GM18517 (cell line): ENCODE results near the gene STAG1.
"Not testable (repeated sequence)": the region's sequence is repeated elsewhere in the genome, so short reads cannot be mapped to it uniquely, and the experiment has no call there.

Experiments
- ATAC-seq: cut with Tn5 transposase; IDR thresholded peaks from one replicate; pipeline ENCODE4 v1.9.1; 2021; ENCODE audit warnings: mild to moderate bottlenecking, moderate library complexity; ENCODE audit not compliant: unreplicated experiment

Gene STAG1

GRCh38 chr3:136343446-136343845, 408.7 kb downstream of the STAG1 start:
- no peak for ATAC-seq

GRCh38 chr3:136336329-136337100, 415.7 kb downstream of the STAG1 start:
- ATAC-seq = no peak

DNA sequence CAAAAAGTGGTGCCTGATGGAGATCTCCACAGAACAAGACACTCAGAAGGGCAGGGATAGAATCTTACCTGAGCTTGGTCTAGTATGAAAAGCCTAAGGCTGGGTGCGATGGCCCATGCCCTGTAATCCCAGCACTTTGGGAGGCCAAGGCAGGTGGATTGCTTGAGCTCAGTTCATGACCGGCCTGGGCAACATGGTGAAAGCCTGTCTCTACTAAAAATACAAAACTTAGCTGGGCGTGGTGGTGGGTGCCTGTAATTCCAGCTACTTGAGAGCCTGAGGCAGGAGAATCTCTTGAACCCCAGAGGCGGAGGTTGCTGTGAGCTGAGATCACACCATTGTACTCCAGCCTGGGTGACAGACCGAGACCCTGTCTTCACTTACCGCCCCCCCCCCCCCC, 417.5 kb downstream of the STAG1 start:
- not testable (repeated sequence) for ATAC-seq

DNA sequence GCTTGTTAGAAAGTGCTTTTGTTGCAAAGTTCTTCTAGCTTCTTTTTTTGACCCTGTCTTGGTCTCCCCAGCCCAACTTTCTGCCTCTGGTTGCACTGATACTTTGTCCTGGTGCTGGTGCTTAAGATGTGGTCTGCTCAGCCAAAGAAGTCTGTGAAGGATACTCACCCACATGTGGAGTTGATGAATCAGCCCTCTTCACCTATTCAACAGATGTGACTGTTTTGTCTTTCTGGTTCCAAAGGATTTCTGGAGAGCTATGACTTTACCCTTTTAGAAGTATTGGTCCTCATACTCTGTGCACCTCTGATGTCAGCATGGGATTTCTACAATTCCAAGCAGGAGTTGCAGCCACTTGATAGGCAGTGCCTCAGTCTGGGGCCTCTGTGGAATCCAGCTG, 418.0 kb downstream of the STAG1 start:
- ATAC-seq = no peak

- no peak for ATAC-seq
These were observed 419.4 kb downstream of the STAG1 start for GRCh38 chr3:136332776-136333175.

- ATAC-seq = no peak
These were observed 419.9 kb downstream of the STAG1 start for GRCh38 chr3:136332302-136332701.

DNA sequence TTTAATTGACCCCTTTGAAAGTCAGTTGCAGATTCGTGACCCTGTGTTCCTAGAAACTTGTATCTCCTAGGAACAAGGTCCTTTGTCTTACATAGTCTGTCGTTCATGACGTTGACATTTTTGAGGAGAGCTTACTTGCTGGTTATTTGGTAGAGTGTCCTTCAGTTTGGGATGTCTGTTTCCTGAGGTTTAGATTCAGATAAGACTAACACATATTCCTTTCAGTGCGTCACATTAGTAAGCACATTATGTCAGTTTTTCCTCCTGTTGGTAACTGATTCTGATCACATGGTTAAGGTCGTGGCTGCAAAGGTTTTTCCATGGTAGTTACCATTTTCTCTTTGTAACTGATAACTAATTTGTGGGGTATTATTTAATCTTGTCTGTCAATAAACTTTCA, 421.3 kb downstream of the STAG1 start:
- no peak for ATAC-seq

DNA sequence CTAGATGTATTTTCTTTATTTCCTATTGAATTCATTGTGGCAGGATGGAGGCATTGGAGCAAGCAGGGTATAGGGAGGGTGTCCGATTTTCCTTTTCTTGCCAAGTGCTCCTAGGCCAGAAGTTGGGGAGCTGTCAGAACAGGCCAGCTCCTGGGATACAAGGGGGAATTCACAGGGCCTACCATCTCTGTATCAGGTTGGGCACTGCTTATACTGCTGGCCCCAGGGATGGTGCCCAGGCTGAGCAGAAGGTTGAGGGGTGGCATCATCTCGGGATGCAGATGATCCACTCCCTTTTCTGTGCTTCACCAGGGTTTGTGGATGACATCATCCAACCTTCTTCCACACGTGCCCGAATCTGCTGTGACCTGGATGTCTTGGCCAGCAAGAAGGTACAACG, 422.6 kb downstream of the STAG1 start:
- ATAC-seq = no peak

GRCh38 chr3:136327671-136328070, 424.5 kb downstream of the STAG1 start:
- ATAC-seq = no peak

GRCh38 chr3:136326316-136326715, 425.9 kb downstream of the STAG1 start:
- no peak for ATAC-seq

DNA sequence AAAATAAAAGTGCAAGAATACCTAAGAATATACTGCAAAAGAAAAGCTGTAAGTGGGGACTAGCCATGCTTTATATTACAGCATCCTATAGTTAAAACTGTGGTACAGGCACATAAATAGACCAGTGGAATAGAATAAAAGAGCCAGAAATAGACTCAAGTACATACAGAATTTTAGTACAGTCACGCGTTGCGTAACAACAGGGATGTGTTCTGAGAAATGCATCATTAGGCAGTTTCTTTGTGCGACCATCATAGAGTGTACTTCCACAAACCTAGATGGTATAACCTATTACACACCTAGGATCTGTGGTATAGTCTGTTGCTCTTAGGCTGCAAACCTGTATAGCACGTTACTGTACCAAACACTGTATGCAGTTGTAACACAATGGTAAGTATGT, 440.2 kb downstream of the STAG1 start:
- no peak for ATAC-seq

- ATAC-seq = no peak
These were observed 440.9 kb downstream of the STAG1 start for GRCh38 chr3:136311261-136311660.

DNA sequence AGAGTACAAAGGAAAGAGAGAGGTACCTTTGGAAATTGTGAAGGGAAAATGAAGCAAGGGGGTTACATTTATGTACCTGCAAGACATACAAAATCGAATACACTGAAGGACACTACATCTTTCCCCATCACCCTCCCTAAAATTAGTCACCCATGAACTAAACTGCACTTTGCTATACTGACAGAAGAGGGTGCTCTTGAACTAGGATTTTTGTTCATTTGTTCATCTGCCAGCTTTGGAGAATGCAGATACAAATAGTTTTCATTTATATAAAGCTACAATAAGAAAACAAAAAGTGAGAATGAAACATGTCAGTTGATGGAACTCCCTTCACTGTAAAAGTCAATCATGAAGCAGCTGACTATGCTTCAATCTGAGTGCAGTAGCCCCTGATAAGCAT, 446.3 kb downstream of the STAG1 start:
- ATAC-seq = no peak

- ATAC-seq = no peak
These were observed 451.7 kb downstream of the STAG1 start for GRCh38 chr3:136300444-136300843.

- no peak for ATAC-seq
These were observed 454.4 kb downstream of the STAG1 start for GRCh38 chr3:136297826-136298225.

- ATAC-seq = no peak
These were observed 455.2 kb downstream of the STAG1 start for GRCh38 chr3:136296960-136297359.

DNA sequence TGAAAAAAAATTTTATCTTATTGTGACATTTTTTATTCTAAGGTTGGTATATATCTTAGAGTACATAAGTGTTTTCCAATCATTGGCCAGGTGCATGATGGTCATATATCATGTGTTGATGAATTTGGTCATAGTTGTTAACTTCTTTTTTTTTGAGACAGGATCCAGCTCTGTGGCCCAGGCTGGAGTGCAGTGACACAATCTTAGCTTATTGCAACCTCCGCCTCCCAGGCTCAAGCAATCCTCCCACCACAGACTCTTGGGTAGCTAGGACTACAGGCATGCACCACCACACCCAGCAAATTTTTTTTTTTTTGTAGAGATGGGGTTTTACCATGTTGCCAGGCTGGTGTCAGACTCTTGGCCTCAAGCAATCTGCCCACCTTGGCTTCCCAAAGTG, 458.0 kb downstream of the STAG1 start:
- ATAC-seq = no peak

- no peak for ATAC-seq
These were observed 458.9 kb downstream of the STAG1 start for GRCh38 chr3:136293279-136293678.

DNA sequence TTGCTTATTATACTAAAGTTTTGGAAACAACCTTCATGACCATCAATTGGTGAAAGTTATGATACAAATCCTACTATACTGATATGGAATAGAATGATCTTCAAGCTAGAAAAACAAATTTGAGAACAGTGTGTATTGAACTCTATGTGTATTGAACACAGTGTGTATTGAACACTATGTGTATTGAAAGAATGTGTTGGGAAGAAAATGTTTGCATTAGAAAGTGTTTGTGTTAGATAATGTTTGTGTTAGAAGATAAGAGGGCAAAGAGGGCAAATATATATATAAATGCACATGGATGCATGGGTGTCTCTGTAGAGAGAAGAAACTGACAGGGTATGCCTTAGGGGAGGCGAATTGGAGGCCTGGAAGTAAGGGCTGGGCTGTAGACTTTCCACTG, 459.7 kb downstream of the STAG1 start:
- no peak for ATAC-seq

DNA sequence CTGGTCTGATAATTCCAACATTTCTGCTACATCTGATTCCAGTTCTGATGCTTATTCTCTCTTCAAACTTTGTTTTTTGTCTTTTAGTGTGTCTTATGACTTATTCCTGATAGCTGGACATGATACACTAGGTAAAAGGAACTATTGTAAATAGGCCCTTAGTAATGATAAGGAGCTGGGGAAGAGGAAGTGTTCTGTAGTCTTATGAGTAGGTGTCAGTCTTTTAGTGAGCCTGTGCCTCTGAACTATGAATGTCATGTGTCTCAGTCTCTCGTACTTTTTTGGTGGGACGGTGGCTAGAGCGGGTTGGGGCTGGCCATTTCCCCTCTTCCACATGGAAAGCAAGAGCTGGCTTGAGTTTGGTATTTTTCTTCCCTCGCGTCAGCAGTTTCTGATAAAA, 460.9 kb downstream of the STAG1 start:
- no peak for ATAC-seq
